HG02642 (cell line): ENCODE data around the gene SPTBN5.
A peak's percentile ranks its signal among the peaks of the same experiment; 100 is the strongest.

Experiments used
- ATAC-seq: cut with Tn5 transposase; IDR thresholded peaks from one replicate; pipeline ENCODE4 v1.9.1; 2021; ENCODE audit warnings: mild to moderate bottlenecking; ENCODE audit not compliant: unreplicated experiment, poor library complexity

Gene SPTBN5

GRCh38 chr15:41829959-41830646 is 63.8 kb downstream of the SPTBN5 start:
- ATAC-seq = no peak

- no peak for ATAC-seq
Measured at GRCh38 chr15:41828807-41829141, 65.1 kb downstream of the SPTBN5 start.

GRCh38 chr15:41827880-41828806 is 65.7 kb downstream of the SPTBN5 start, which contains the start of gene JMJD7:
TSS of gene JMJD7 (plus strand) at chr15:41828092. CDS start at chr15:41828125, 33 bp downstream.
- ATAC-seq = peak; percentile 69

- peak; percentile 4 for ATAC-seq
Measured at GRCh38 chr15:41827290-41827879, 66.5 kb downstream of the SPTBN5 start.

- no peak for ATAC-seq
Measured at GRCh38 chr15:41825572-41826535, 68.0 kb downstream of the SPTBN5 start.

GRCh38 chr15:41825145-41825544 is 68.7 kb downstream of the SPTBN5 start:
- no peak for ATAC-seq

GRCh38 chr15:41824062-41824745 is 69.6 kb downstream of the SPTBN5 start:
- no peak for ATAC-seq

- ATAC-seq = no peak
Measured at GRCh38 chr15:41823502-41823901, 70.4 kb downstream of the SPTBN5 start.

GRCh38 chr15:41822957-41823356 is 70.9 kb downstream of the SPTBN5 start:
- ATAC-seq = no peak

GRCh38 chr15:41822471-41822870 is 71.4 kb downstream of the SPTBN5 start:
- no peak for ATAC-seq

GRCh38 chr15:41821831-41822230 is 72.0 kb downstream of the SPTBN5 start:
- ATAC-seq = no peak

GRCh38 chr15:41820791-41821423 is 72.9 kb downstream of the SPTBN5 start:
- no peak for ATAC-seq

- no peak for ATAC-seq
Measured at GRCh38 chr15:41819455-41820050, 74.3 kb downstream of the SPTBN5 start.

- no peak for ATAC-seq
Measured at GRCh38 chr15:41817781-41818180, 76.1 kb downstream of the SPTBN5 start.

GRCh38 chr15:41817327-41817726 is 76.5 kb downstream of the SPTBN5 start:
- ATAC-seq = no peak

- ATAC-seq = no peak
Measured at GRCh38 chr15:41816788-41817187, 77.1 kb downstream of the SPTBN5 start.

GRCh38 chr15:41814534-41814933 is 79.3 kb downstream of the SPTBN5 start:
- no peak for ATAC-seq

GRCh38 chr15:41813426-41813825 is 80.4 kb downstream of the SPTBN5 start:
- ATAC-seq = no peak
